ENCODE data around the gene FCRL3.

Gene FCRL3

GRCh38 chr1:157703981-157704380 is 3.4 kb upstream of the FCRL3 start:
- Histone ChIP-seq H3K9me2 (replicated peaks; ENCODE audit: insufficient read depth, low read length) (no peaks in the 10 kb centered on the region), H4K20me1 (ENCODE audit: low read depth, low read length) (no peaks in the 10 kb centered on the region), H3K36me3 (ENCODE audit: low read length) (peaks cover 6% of the 10 kb centered on the region; the same call in 1 of the 2 replicates), H3K9me3 (ENCODE audit: insufficient read depth, low read length) (no peaks in the 10 kb centered on the region), H3K27me3 (ENCODE audit: low read length) (no peaks in the 10 kb centered on the region), H2AFZ (ENCODE audit: low read depth, low read length, severe bottlenecking) (no peak overlapping the region), H3K27ac (ENCODE audit: low read depth, low read length) (peak overlapping the region; percentile 94), H3K4me2 (ENCODE audit: low read depth, low read length, poor library complexity, severe bottlenecking) (peak overlapping the region; percentile 54), H3F3A (ENCODE audit: insufficient read depth) (peaks cover 65% of the 10 kb centered on the region), H3K9ac (ENCODE audit: low read length) (peak overlapping the region; percentile 61), H3K4me3 (ENCODE audit: insufficient read depth, low read length, poor library complexity, severe bottlenecking) (no peak overlapping the region), H3K79me2 (ENCODE audit: insufficient read depth, low read length) (peaks cover 40% of the 10 kb centered on the region)
- TF ChIP-seq CTCF (IDR thresholded peaks at IDR 0.05; ENCODE audit: insufficient read depth, low read length, poor library complexity, severe bottlenecking) (no peak), EZH2phosphoT487 (conservative IDR thresholded peaks at IDR 0.05; ENCODE audit: low read length) (no peak)

- Histone ChIP-seq H3K27me3 (ENCODE audit: low read length) (no peaks in the 10 kb centered on the region), H4K20me1 (ENCODE audit: low read depth, low read length) (no peaks in the 10 kb centered on the region), H3K9me3 (ENCODE audit: insufficient read depth, low read length) (no peaks in the 10 kb centered on the region), H3K4me2 (ENCODE audit: low read depth, low read length, poor library complexity, severe bottlenecking) (peak overlapping the region; percentile 97), H3F3A (ENCODE audit: insufficient read depth) (peaks cover 65% of the 10 kb centered on the region), H3K36me3 (ENCODE audit: low read length) (peaks cover 13% of the 10 kb centered on the region; the same call in 1 of the 2 replicates), H3K27ac (ENCODE audit: low read depth, low read length) (peak overlapping the region; percentile 94), H3K9ac (ENCODE audit: low read length) (peak overlapping the region; percentile 89), H3K9me2 (replicated peaks; ENCODE audit: insufficient read depth, low read length) (no peaks in the 10 kb centered on the region), H3K79me2 (ENCODE audit: insufficient read depth, low read length) (peaks cover 57% of the 10 kb centered on the region), H3K4me3 (ENCODE audit: insufficient read depth, low read length, poor library complexity, severe bottlenecking) (no peak overlapping the region), H2AFZ (ENCODE audit: low read depth, low read length, severe bottlenecking) (no peak overlapping the region)
- TF ChIP-seq CTCF (IDR thresholded peaks at IDR 0.05; ENCODE audit: insufficient read depth, low read length, poor library complexity, severe bottlenecking) (no peak), EZH2phosphoT487 (conservative IDR thresholded peaks at IDR 0.05; ENCODE audit: low read length) (no peak)
Measured at GRCh38 chr1:157702308-157702825, 1.8 kb upstream of the FCRL3 start.

GRCh38 chr1:157700305-157700704 is 264 bp downstream of the FCRL3 start:
- peak overlapping the region; percentile 60 for H3K4me3 ChIP-seq (ENCODE audit: insufficient read depth, low read length, poor library complexity, severe bottlenecking)
- H4K20me1 ChIP-seq (ENCODE audit: low read depth, low read length), result no peaks in the 10 kb centered on the region
- peak overlapping the region; percentile 89 for H3K9ac ChIP-seq (ENCODE audit: low read length)
- no peaks in the 10 kb centered on the region for H3K9me2 ChIP-seq (replicated peaks; ENCODE audit: insufficient read depth, low read length)
- H3K79me2 ChIP-seq (ENCODE audit: insufficient read depth, low read length), result peaks cover 77% of the 10 kb centered on the region
- no peak overlapping the region for H2AFZ ChIP-seq (ENCODE audit: low read depth, low read length, severe bottlenecking)
- peak overlapping the region; percentile 94 for H3K27ac ChIP-seq (ENCODE audit: low read depth, low read length)
- no peaks in the 10 kb centered on the region for H3K27me3 ChIP-seq (ENCODE audit: low read length)
- H3K4me2 ChIP-seq (ENCODE audit: low read depth, low read length, poor library complexity, severe bottlenecking), result peak overlapping the region; percentile 97
- peaks cover 80% of the 10 kb centered on the region for H3F3A ChIP-seq (ENCODE audit: insufficient read depth)
- H3K36me3 ChIP-seq (ENCODE audit: low read length), result peaks cover 20% of the 10 kb centered on the region; the same call in 1 of the 2 replicates
- H3K9me3 ChIP-seq (ENCODE audit: insufficient read depth, low read length), result no peaks in the 10 kb centered on the region
- no peak for TF ChIP-seq CTCF (IDR thresholded peaks at IDR 0.05; ENCODE audit: insufficient read depth, low read length, poor library complexity, severe bottlenecking)
- no peak for TF ChIP-seq EZH2phosphoT487 (conservative IDR thresholded peaks at IDR 0.05; ENCODE audit: low read length)

Measured in SU-DHL-6 (cell line).